Measurements from ENCODE around the gene NPAS4. TPM values are rescaled to one million over a fixed set of nuclear protein-coding genes. Genes with fewer than 3 reads are reported as not detected.
A peak's percentile ranks its signal among the peaks of the same experiment; 100 is the strongest.

Gene NPAS4
- total RNA-seq, 1 experiment from 2014 or later: 0.79 TPM

- ChIA-PET CTCF (interaction anchor here (0.8 to 1.4 kb wide), 3 partner anchors 9 to 57 kb away, joined by 3 to 6 read pairs (median 5); partner anchors contain the start of gene PELI3), POLR2A (no interaction called here)
- Mint-ChIP-seq H3K9me3 (no peaks in the 10 kb centered on the region), H3K27ac (no peak overlapping the region), H3K4me3 (no peak overlapping the region), H3K4me1 (peaks cover 21% of the 10 kb centered on the region), H3K27me3 (ENCODE audit: low read depth) (no peaks in the 10 kb centered on the region), H3K36me3 (peaks cover 2% of the 10 kb centered on the region; the same call in 1 of the 2 replicates)
- ATAC-seq (no peak), DNase-seq (ENCODE audit: low spot score) (no peak)
- no peak for TF ChIP-seq ZNF138 (CRISPR knock-in tag; conservative IDR thresholded peaks at IDR 0.05)
- TF ChIP-seq ATF3 (CRISPR knock-in tag; conservative IDR thresholded peaks at IDR 0.05): no peak
- 0 out of 2 replicates have a peak, but pooled peaks have one; percentile 17 for TF ChIP-seq PRDM15 (CRISPR knock-in tag; IDR thresholded peaks at IDR 0.05)
These were observed 54.7 kb downstream of the NPAS4 start for GRCh38 chr11:66475349-66476172.

Other genes starting within 250 kb of the NPAS4 start
- 52.3 to 54.9 TPM (median 54.1 TPM) in 3 replicates for gene KLC2, start 163.3 kb upstream of the NPAS4 start, total RNA-seq (2021)
- gene RAB1B, start 152.4 kb upstream of the NPAS4 start, total RNA-seq (2021): 125 to 134 TPM (median 130 TPM) in 3 replicates
- 12.2 to 12.9 TPM (median 12.2 TPM) in 3 replicates for gene CNIH2, start 142.9 kb upstream of the NPAS4 start, total RNA-seq (2021)
- gene YIF1A, start 131.9 kb upstream of the NPAS4 start, total RNA-seq (2021): 86.0 to 86.9 TPM (median 86.4 TPM) in 3 replicates
- gene TMEM151A, start 129.1 kb upstream of the NPAS4 start, total RNA-seq (2021): 2.2 to 2.3 TPM (median 2.3 TPM) in 3 replicates
- 2.6 to 2.8 TPM (median 2.7 TPM) in 3 replicates for gene CD248, start 104.0 kb upstream of the NPAS4 start, total RNA-seq (2021)
- 4.7 to 5.5 TPM (median 5.0 TPM) in 3 replicates for gene RIN1, start 84.6 kb upstream of the NPAS4 start, total RNA-seq (2021)
- 37.0 to 44.5 TPM (median 40.8 TPM) in 3 replicates for gene BRMS1, start 75.9 kb upstream of the NPAS4 start, total RNA-seq (2021)
- 34.1 to 37.0 TPM (median 36.3 TPM) in 3 replicates for gene B4GAT1, start 73.4 kb upstream of the NPAS4 start, total RNA-seq (2021)
- gene SLC29A2, start 49.3 kb upstream of the NPAS4 start, total RNA-seq (2021): 30.2 to 36.6 TPM (median 35.3 TPM) in 3 replicates
- 131 to 137 TPM (median 135 TPM) in 3 replicates for gene MRPL11, start 17.8 kb downstream of the NPAS4 start, total RNA-seq (2021)
- gene PELI3, start 45.9 kb downstream of the NPAS4 start, total RNA-seq (2021): 6.7 to 7.8 TPM (median 6.8 TPM) in 3 replicates
- gene DPP3, start 59.4 kb downstream of the NPAS4 start, total RNA-seq (2021): 77.0 to 86.7 TPM (median 83.4 TPM) in 3 replicates
- 22.9 to 26.8 TPM (median 24.1 TPM) in 3 replicates for gene BBS1, start 89.6 kb downstream of the NPAS4 start, total RNA-seq (2021)
- 11.1 to 14.8 TPM (median 13.7 TPM) in 3 replicates for gene ZDHHC24, start 125.0 kb downstream of the NPAS4 start, total RNA-seq (2021)
- gene ACTN3, start 125.9 kb downstream of the NPAS4 start, total RNA-seq (2021): 18.5 to 20.4 TPM (median 19.2 TPM) in 3 replicates
- 4.4 to 4.9 TPM (median 4.7 TPM) in 3 replicates for gene CTSF, start 147.6 kb downstream of the NPAS4 start, total RNA-seq (2021)
- 0.71 to 0.85 TPM (median 0.80 TPM) in 3 replicates for gene CCDC87, start 172.0 kb downstream of the NPAS4 start, total RNA-seq (2021)
- 35.9 to 47.3 TPM (median 41.7 TPM) in 3 replicates for gene CCS, start 172.2 kb downstream of the NPAS4 start, total RNA-seq (2021)
- gene RBM14, start 195.6 kb downstream of the NPAS4 start, total RNA-seq (2021): 92.0 to 146 TPM (median 137 TPM) in 3 replicates
- 144 to 163 TPM (median 154 TPM) in 3 replicates for gene RBM4, start 217.7 kb downstream of the NPAS4 start, total RNA-seq (2021)